ENCODE measurements around the gene INSIG2.

The INSIG2 gene

GRCh38 chr2:118145207-118145606, 56.9 kb downstream of the INSIG2 start:
- in situ Hi-C loops (cut with MboI; ENCODE audit: low sequenced_read_pairs) = no loop called here
- H3K4me3 ChIP-seq = no peak overlapping the region
- H3K27me3 ChIP-seq (ENCODE audit: low read depth) = no peaks in the 10 kb centered on the region
- DNase-seq (ENCODE audit: low spot score in 2 of 2) = no peak
- no peaks in the 10 kb centered on the region for H3K9me3 ChIP-seq
- no peaks in the 10 kb centered on the region for H3K36me3 ChIP-seq (replicated peaks)
- no peaks in the 10 kb centered on the region for H3K4me1 ChIP-seq

- no peak for DNase-seq (ENCODE audit: low spot score in 2 of 2)
- in situ Hi-C loops (cut with MboI; ENCODE audit: low sequenced_read_pairs) = no loop called here
- Histone ChIP-seq H3K9me3 (no peaks in the 10 kb centered on the region), H3K27me3 (ENCODE audit: low read depth) (no peaks in the 10 kb centered on the region), H3K36me3 (replicated peaks) (no peaks in the 10 kb centered on the region), H3K4me1 (no peaks in the 10 kb centered on the region), H3K4me3 (no peak overlapping the region)
These were observed 57.5 kb downstream of the INSIG2 start for GRCh38 chr2:118145806-118146205.

GRCh38 chr2:118146315-118147283, 58.3 kb downstream of the INSIG2 start:
- Histone ChIP-seq H3K4me1 (no peaks in the 10 kb centered on the region), H3K36me3 (replicated peaks) (no peaks in the 10 kb centered on the region), H3K27me3 (ENCODE audit: low read depth) (no peaks in the 10 kb centered on the region), H3K4me3 (no peak overlapping the region), H3K9me3 (no peaks in the 10 kb centered on the region)
- in situ Hi-C loops (cut with MboI; ENCODE audit: low sequenced_read_pairs) = no loop called here
- no peak for DNase-seq (ENCODE audit: low spot score in 2 of 2)

- Histone ChIP-seq H3K27me3 (ENCODE audit: low read depth) (no peaks in the 10 kb centered on the region), H3K4me3 (no peak overlapping the region), H3K9me3 (no peaks in the 10 kb centered on the region), H3K4me1 (no peaks in the 10 kb centered on the region), H3K36me3 (replicated peaks) (no peaks in the 10 kb centered on the region)
- in situ Hi-C loops (cut with MboI; ENCODE audit: low sequenced_read_pairs) = no loop called here
- no peak for DNase-seq (ENCODE audit: low spot score in 2 of 2)
These were observed 59.9 kb downstream of the INSIG2 start for GRCh38 chr2:118148133-118148532.

GRCh38 chr2:118148809-118149208, 60.5 kb downstream of the INSIG2 start:
- in situ Hi-C loops (cut with MboI; ENCODE audit: low sequenced_read_pairs) = no loop called here
- no peak overlapping the region for H3K4me3 ChIP-seq
- H3K36me3 ChIP-seq (replicated peaks) = no peaks in the 10 kb centered on the region
- H3K4me1 ChIP-seq = no peaks in the 10 kb centered on the region
- no peaks in the 10 kb centered on the region for H3K27me3 ChIP-seq (ENCODE audit: low read depth)
- no peak for DNase-seq (ENCODE audit: low spot score in 2 of 2)
- H3K9me3 ChIP-seq = no peaks in the 10 kb centered on the region

GRCh38 chr2:118150294-118150693, 62.0 kb downstream of the INSIG2 start:
- Histone ChIP-seq H3K27me3 (ENCODE audit: low read depth) (no peaks in the 10 kb centered on the region), H3K9me3 (no peaks in the 10 kb centered on the region), H3K4me3 (no peak overlapping the region), H3K36me3 (replicated peaks) (no peaks in the 10 kb centered on the region), H3K4me1 (no peaks in the 10 kb centered on the region)
- in situ Hi-C loops (cut with MboI; ENCODE audit: low sequenced_read_pairs) = no loop called here
- DNase-seq (ENCODE audit: low spot score in 2 of 2) = no peak

- Histone ChIP-seq H3K4me3 (no peak overlapping the region), H3K9me3 (no peaks in the 10 kb centered on the region), H3K27me3 (ENCODE audit: low read depth) (no peaks in the 10 kb centered on the region), H3K4me1 (no peaks in the 10 kb centered on the region), H3K36me3 (replicated peaks) (no peaks in the 10 kb centered on the region)
- in situ Hi-C loops (cut with MboI; ENCODE audit: low sequenced_read_pairs) = no loop called here
- no peak for DNase-seq (ENCODE audit: low spot score in 2 of 2)
These were observed 63.6 kb downstream of the INSIG2 start for GRCh38 chr2:118151831-118152230.

GRCh38 chr2:118153433-118153832, 65.2 kb downstream of the INSIG2 start:
- H3K27me3 ChIP-seq (ENCODE audit: low read depth) = no peaks in the 10 kb centered on the region
- no peak for DNase-seq (ENCODE audit: low spot score in 2 of 2)
- no peaks in the 10 kb centered on the region for H3K9me3 ChIP-seq
- H3K36me3 ChIP-seq (replicated peaks) = no peaks in the 10 kb centered on the region
- H3K4me3 ChIP-seq = no peak overlapping the region
- H3K4me1 ChIP-seq = no peaks in the 10 kb centered on the region
- in situ Hi-C loops (cut with MboI; ENCODE audit: low sequenced_read_pairs) = no loop called here

GRCh38 chr2:118154176-118154575, 65.9 kb downstream of the INSIG2 start:
- Histone ChIP-seq H3K9me3 (no peaks in the 10 kb centered on the region), H3K4me1 (no peaks in the 10 kb centered on the region), H3K27me3 (ENCODE audit: low read depth) (0 out of 2 replicates have a peak, but pooled peaks cover 1% of the 10 kb centered on the region), H3K4me3 (no peak overlapping the region), H3K36me3 (replicated peaks) (no peaks in the 10 kb centered on the region)
- no peak for DNase-seq (ENCODE audit: low spot score in 2 of 2)
- in situ Hi-C loops (cut with MboI; ENCODE audit: low sequenced_read_pairs) = no loop called here
